GM12878 (cell line): ENCODE results near the gene ELP2. TPM values are rescaled to one million over a fixed set of nuclear protein-coding genes. Genes with fewer than 3 reads are reported as not detected.

Experiments used
- ATAC-seq: fragments of 200-7000 bp; cut with Tn5 transposase; 3 replicates; pipeline ENCODE4 v1.9.1; 2020; ENCODE audit warnings: mild to moderate bottlenecking, moderate library complexity
- BruUV-seq: library from RNA; stranded (reverse); fragments of 400-500 nt; replicated peaks from 2 replicates; lab custom pipeline; 2021; lab: Mats Ljungman, UMichigan
- CTCF ChIA-PET: fragments of 300-600 bp; sonication (Branson Sonifier 250); formaldehyde crosslinking; extraction: SDS; loops from one replicate; lab custom pipeline; 2021; ENCODE audit warnings: inconsistent platforms; lab: Yijun Ruan, JAX
- POLR2A ChIA-PET: fragments of 350-600 bp; formaldehyde crosslinking; extraction: SDS; loops from one replicate; lab custom pipeline; 2021; ENCODE audit warnings: inconsistent platforms; lab: Charles Lee
- RAD21 ChIA-PET: fragments of 300-600 bp; sonication (Branson Sonifier 250); formaldehyde crosslinking; loops from one replicate; lab custom pipeline; 2023; ENCODE audit warnings: antibody characterized with exemption; ENCODE audit not compliant: unreplicated experiment; lab: Charles Lee
- SMC1A ChIA-PET: fragments of 300-600 bp; sonication (Branson Sonifier 250); formaldehyde crosslinking; loops from one replicate; lab custom pipeline; 2023; ENCODE audit not compliant: unreplicated experiment, uncharacterized antibody; lab: Charles Lee
- DNase-seq: peaks from one replicate; pipeline ENCODE4 v3.0.0-alpha.2; 2011; ENCODE audit warnings: low read depth, low spot score
- FAIRE-seq: peaks from 3 replicates; lab custom pipeline; 2011; peaks lifted over from hg19 to GRCh38; lab: Jason Lieb, UNC
- H2AFZ ChIP-seq: 2 replicates; pipeline ENCODE4 v1.6.0; 2011; ENCODE audit warnings: low read depth, low read length, control low read depth; ENCODE audit not compliant: control insufficient read depth
- H3K27ac ChIP-seq: 2 replicates; pipeline ENCODE4 v1.5.1; 2011; ENCODE audit warnings: control low read depth; ENCODE audit not compliant: control insufficient read depth, insufficient read depth
- H3K27me3 ChIP-seq, 2 experiments: replicated peaks in 1 of 2; 2 replicates each; pipeline versions ENCODE4 v1.6.0 to v1.6.1; 2011; ENCODE audit warnings: low read length in 1 of 2; ENCODE audit not compliant: control insufficient read depth in 2 of 2, insufficient read depth in 2 of 2
- H3K36me3 ChIP-seq, 2 experiments: 2 replicates each; pipeline ENCODE4 v1.5.1; 2011; ENCODE audit warnings: low read length in 1 of 2; ENCODE audit not compliant: control insufficient read depth in 2 of 2, insufficient read depth in 2 of 2
- H3K4me1 ChIP-seq: 2 replicates; pipeline ENCODE4 v1.6.1; 2011; ENCODE audit warnings: mild to moderate bottlenecking, low read length, moderate library complexity, mixed read lengths; ENCODE audit not compliant: control insufficient read depth, insufficient read depth
- H3K4me2 ChIP-seq: 2 replicates; pipeline ENCODE4 v1.6.0; 2011; ENCODE audit warnings: control low read depth; ENCODE audit not compliant: control insufficient read depth, insufficient read depth
- H3K4me3 ChIP-seq: fragments of 200-600 bp; sonication (generic); 2 replicates; pipeline ENCODE4 v1.5.1; 2016
- H3K79me2 ChIP-seq: 2 replicates; pipeline ENCODE4 v1.6.0; 2011; ENCODE audit warnings: low read length; ENCODE audit not compliant: control insufficient read depth, insufficient read depth
- H3K9ac ChIP-seq: 2 replicates; pipeline ENCODE4 v1.8.0; 2011; ENCODE audit warnings: low read length, control low read depth, mixed read lengths; ENCODE audit not compliant: control insufficient read depth, insufficient read depth
- H3K9me3 ChIP-seq: replicated peaks from 3 replicates; pipeline ENCODE4 v1.5.1; 2011; ENCODE audit warnings: mild to moderate bottlenecking, low read length; ENCODE audit not compliant: control insufficient read depth, insufficient read depth
- H4K20me1 ChIP-seq: 2 replicates; pipeline ENCODE4 v1.6.0; 2011; ENCODE audit not compliant: control insufficient read depth, insufficient read depth
- ATF2 ChIP-seq: IDR thresholded peaks from 2 replicates; pipeline ENCODE4 v1.6.1; 2012; ENCODE audit warnings: low read length, inconsistent platforms
- BHLHE40 ChIP-seq, 2 experiments: fragments of 450-650 bp in 1 of 2; IDR thresholded peaks; 2 replicates each; pipeline ENCODE4 v1.6.1; 2011 to 2017; ENCODE audit warnings: low read depth in 2 of 2, borderline replicate concordance in 1 of 2, improper control_type of control experiment in 1 of 2, low read length in 1 of 2, mild to moderate bottlenecking in 1 of 2
- CBX3 ChIP-seq: fragments of 200-600 bp; sonication (generic); IDR thresholded peaks from 2 replicates; pipeline ENCODE4 v1.6.1; 2016; ENCODE audit warnings: low read depth, borderline replicate concordance
- CBX5 ChIP-seq: sonication (generic); IDR thresholded peaks from 2 replicates; pipeline ENCODE4 v1.6.1; 2016; ENCODE audit warnings: low read depth, moderate library complexity, mild to moderate bottlenecking, inconsistent platforms
- CEBPB ChIP-seq, 2 experiments: fragments of 150-350 bp in 1 of 2; IDR thresholded peaks; 2 replicates each; pipeline ENCODE4 v1.6.1; 2012 to 2014; ENCODE audit warnings: low read depth in 2 of 2, low read length in 2 of 2, borderline replicate concordance in 1 of 2, inconsistent platforms in 1 of 2
- CREM ChIP-seq: IDR thresholded peaks from 2 replicates; pipeline ENCODE4 v1.6.1; 2014; ENCODE audit warnings: antibody characterized with exemption, low read depth
- GABPA ChIP-seq: IDR thresholded peaks from 2 replicates; pipeline ENCODE4 v1.6.1; 2014; ENCODE audit warnings: antibody characterized with exemption, low read depth, mild to moderate bottlenecking, inconsistent platforms
- GATAD2B ChIP-seq: fragments of 450-650 bp; conservative IDR thresholded peaks from 2 replicates; pipeline ENCODE4 v1.6.1; 2017; ENCODE audit warnings: low read depth, mild to moderate bottlenecking, moderate library complexity
- KAT2A ChIP-seq: conservative IDR thresholded peaks from 2 replicates; pipeline ENCODE4 v1.6.1; 2011; ENCODE audit warnings: low read depth, low read length; ENCODE audit not compliant: control insufficient read depth
- POU2F2 ChIP-seq: IDR thresholded peaks from 3 replicates; pipeline ENCODE4 v1.6.1; 2011; ENCODE audit warnings: low read depth, mild to moderate bottlenecking, low read length, borderline replicate concordance
- RCOR1 ChIP-seq: conservative IDR thresholded peaks from 2 replicates; pipeline ENCODE4 v1.6.1; 2012; ENCODE audit warnings: low read depth, low read length, improper control_type of control experiment
- RELA ChIP-seq: fragments of 450-650 bp; IDR thresholded peaks from 2 replicates; pipeline ENCODE4 v1.8.0; 2014; ENCODE audit warnings: borderline replicate concordance; ENCODE audit not compliant: partially characterized antibody
- SIX5 ChIP-seq: IDR thresholded peaks from 2 replicates; pipeline ENCODE4 v1.6.1; 2011; ENCODE audit warnings: mild to moderate bottlenecking, low read depth, low read length, moderate library complexity; ENCODE audit not compliant: severe bottlenecking
- SREBF2 ChIP-seq: IDR thresholded peaks from 2 replicates; pipeline ENCODE4 v1.6.1; 2012; ENCODE audit warnings: mild to moderate bottlenecking, low read length
- SUZ12 ChIP-seq: fragments of 200-600 bp; sonication (generic); IDR thresholded peaks from one replicate; pipeline ENCODE4 v1.6.1; 2018; ENCODE audit warnings: antibody characterized with exemption, mild to moderate bottlenecking; ENCODE audit not compliant: unreplicated experiment
- YBX1 ChIP-seq: fragments of 450-650 bp; IDR thresholded peaks from 2 replicates; pipeline ENCODE4 v1.6.1; 2016; ENCODE audit warnings: antibody characterized with exemption
- ZSCAN29 ChIP-seq: fragments of 450-650 bp; IDR thresholded peaks from 2 replicates; pipeline ENCODE4 v1.6.1; 2017; ENCODE audit warnings: mild to moderate bottlenecking, moderate library complexity
- WGBS: methylation state at CpG from one replicate; pipeline ENCODE4 v1.1.6; 2016; ENCODE audit warnings: low lambda C conversion rate; ENCODE audit not compliant: insufficient replicate concordance, insufficient coverage; ENCODE audit errors: missing lambda C conversion rate; 5-methylcytosine and 5-hydroxymethylcytosine counted together
- in situ Hi-C: fragments of 300-500 bp; cut with MboI; formaldehyde crosslinking; loops from 9 replicates; pipeline ENCODE4 v1.14.3; 2018; ENCODE audit warnings: mixed read lengths
- intact Hi-C: fragments of 100-400 bp; cut with micrococcal nuclease; formaldehyde crosslinking; loops from one replicate; pipeline ENCODE4 v1.14.2; 2022; ENCODE audit not compliant: unreplicated experiment
- polyA plus RNA-seq, 11 experiments: library from polyadenylated mRNA; depleted of rRNA in 4 of 11; unstranded in 6 of 11; stranded (reverse) in 5 of 11; fragments of >200 nt; fragmentation: Nextera tagmentation in 4 of 11; fragmentation: Illumina TruSeq in 1 of 11; extraction: Ambion mirVana in 4 of 11; extraction: Trizol in 1 of 11; gene quantifications; 1 replicate in 1 of 11; 2 replicates in 10 of 11; pipeline versions ENCODE4 v1.2.1 to v1.2.3, GENCODE V29; 2011 to 2016; ENCODE audit warnings: inconsistent platforms in 2 of 11, missing spikeins in 2 of 11, low read depth in 1 of 11
- total RNA-seq, 4 experiments: library from RNA; depleted of rRNA in 3 of 4; stranded (reverse); fragments of >200 nt in 3 of 4; fragmentation: Illumina TruSeq in 1 of 4; extraction: Trizol in 1 of 4; gene quantifications; 2 replicates each; pipeline versions ENCODE4 v1.2.1 to v1.2.3, GENCODE V29; 2013 to 2021
- TF ChIP-seq, protein P1 (sequence below): fragments of 450-650 bp; IDR thresholded peaks from 2 replicates; pipeline ENCODE4 v1.6.1; 2017; ENCODE audit warnings: mild to moderate bottlenecking, low read depth, inconsistent platforms; ENCODE audit not compliant: poor library complexity, severe bottlenecking
- TF ChIP-seq, protein P2 (sequence below): fragments of 150-350 bp; IDR thresholded peaks from 2 replicates; pipeline ENCODE4 v1.6.1; 2014; ENCODE audit warnings: mild to moderate bottlenecking, low read depth, low read length

Gene ELP2
- total and polyA plus RNA-seq, 10 of the 15 experiments (the other 5 are each of a cell fraction or from before 2014, with no cell fraction given), result 56.9 to 134 (median 88.5) TPM

DNA sequence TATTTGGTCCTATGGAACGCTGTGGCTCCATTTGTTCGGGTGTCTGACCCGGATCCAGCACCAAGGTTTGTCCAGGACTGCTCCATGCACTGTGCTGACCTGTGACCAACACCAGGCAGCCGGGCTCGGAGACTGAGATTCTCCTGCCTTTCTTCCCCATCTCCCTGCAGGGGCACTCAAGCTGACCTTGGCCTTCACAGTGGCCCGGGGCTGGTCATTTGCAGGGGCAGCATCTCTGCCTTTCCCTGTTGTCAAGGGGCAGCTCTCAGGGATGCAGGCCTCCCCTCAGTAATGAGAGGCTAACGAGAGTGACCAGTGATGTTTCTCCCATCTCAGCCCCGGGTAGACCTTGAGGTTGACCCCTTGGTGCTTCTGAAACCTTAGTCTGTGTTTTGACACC, 85.1 kb downstream of the ELP2 start (continued):
- TF ChIP-seq BHLHE40 (IDR thresholded peaks at IDR 0.05; ENCODE audit: borderline replicate concordance in 1 of 2, low read depth in 2 of 2, low read length in 1 of 2) (no peak), GATAD2B (no peak), CREM (no peak), YBX1 (no peak), SIX5 (no peak)
- TF ChIP-seq, protein P1, sequence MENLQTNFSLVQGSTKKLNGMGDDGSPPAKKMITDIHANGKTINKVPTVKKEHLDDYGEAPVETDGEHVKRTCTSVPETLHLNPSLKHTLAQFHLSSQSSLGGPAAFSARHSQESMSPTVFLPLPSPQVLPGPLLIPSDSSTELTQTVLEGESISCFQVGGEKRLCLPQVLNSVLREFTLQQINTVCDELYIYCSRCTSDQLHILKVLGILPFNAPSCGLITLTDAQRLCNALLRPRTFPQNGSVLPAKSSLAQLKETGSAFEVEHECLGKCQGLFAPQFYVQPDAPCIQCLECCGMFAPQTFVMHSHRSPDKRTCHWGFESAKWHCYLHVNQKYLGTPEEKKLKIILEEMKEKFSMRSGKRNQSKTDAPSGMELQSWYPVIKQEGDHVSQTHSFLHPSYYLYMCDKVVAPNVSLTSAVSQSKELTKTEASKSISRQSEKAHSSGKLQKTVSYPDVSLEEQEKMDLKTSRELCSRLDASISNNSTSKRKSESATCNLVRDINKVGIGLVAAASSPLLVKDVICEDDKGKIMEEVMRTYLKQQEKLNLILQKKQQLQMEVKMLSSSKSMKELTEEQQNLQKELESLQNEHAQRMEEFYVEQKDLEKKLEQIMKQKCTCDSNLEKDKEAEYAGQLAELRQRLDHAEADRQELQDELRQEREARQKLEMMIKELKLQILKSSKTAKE, result no peak

GRCh38 chr18:36215577-36215976, 85.9 kb downstream of the ELP2 start:
- H2AFZ ChIP-seq, result no peak overlapping the region
- SMC1A ChIA-PET, result no interaction called here
- intact Hi-C loops, result no loop called here
- in situ Hi-C loops, result no loop called here
- BruUV-seq, result no TSS peak
- H4K20me1 ChIP-seq, result no peaks in the 10 kb centered on the region
- no peaks in the 10 kb centered on the region for H3K79me2 ChIP-seq
- CTCF ChIA-PET, result no interaction called here
- DNase-seq (no peak), ATAC-seq (no peak)
- H3K27me3 ChIP-seq, result no peaks in the 10 kb centered on the region
- H3K4me1 ChIP-seq, result no peaks in the 10 kb centered on the region; the same call in none of the 2 replicates
- no peak overlapping the region for H3K4me3 ChIP-seq
- RAD21 ChIA-PET, result no interaction called here
- H3K27ac ChIP-seq, result no peak overlapping the region
- no peaks in the 10 kb centered on the region for H3K36me3 ChIP-seq
- H3K4me2 ChIP-seq, result no peak overlapping the region
- POLR2A ChIA-PET, result interaction anchor here (0.6 kb wide), 1 partner anchor 296 kb away, joined by 6 read pairs; no protein-coding TSS in a partner anchor
- no peak for TF ChIP-seq GABPA
- TF ChIP-seq RELA, result no peak
- TF ChIP-seq SUZ12, result no peak
- TF ChIP-seq SIX5, result no peak
- TF ChIP-seq, protein P2, sequence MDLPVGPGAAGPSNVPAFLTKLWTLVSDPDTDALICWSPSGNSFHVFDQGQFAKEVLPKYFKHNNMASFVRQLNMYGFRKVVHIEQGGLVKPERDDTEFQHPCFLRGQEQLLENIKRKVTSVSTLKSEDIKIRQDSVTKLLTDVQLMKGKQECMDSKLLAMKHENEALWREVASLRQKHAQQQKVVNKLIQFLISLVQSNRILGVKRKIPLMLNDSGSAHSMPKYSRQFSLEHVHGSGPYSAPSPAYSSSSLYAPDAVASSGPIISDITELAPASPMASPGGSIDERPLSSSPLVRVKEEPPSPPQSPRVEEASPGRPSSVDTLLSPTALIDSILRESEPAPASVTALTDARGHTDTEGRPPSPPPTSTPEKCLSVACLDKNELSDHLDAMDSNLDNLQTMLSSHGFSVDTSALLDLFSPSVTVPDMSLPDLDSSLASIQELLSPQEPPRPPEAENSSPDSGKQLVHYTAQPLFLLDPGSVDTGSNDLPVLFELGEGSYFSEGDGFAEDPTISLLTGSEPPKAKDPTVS, result no peak
- TF ChIP-seq RCOR1, result no peak
- no peak for TF ChIP-seq KAT2A
- no peak for TF ChIP-seq CEBPB (IDR thresholded peaks at IDR 0.05; ENCODE audit: borderline replicate concordance in 1 of 2, low read depth in 2 of 2, low read length in 2 of 2)
- no peak for TF ChIP-seq POU2F2
- TF ChIP-seq SREBF2, result no peak
- TF ChIP-seq CBX5, result no peak
- no peak for TF ChIP-seq ZSCAN29
- TF ChIP-seq CBX3, result no peak
- TF ChIP-seq ATF2, result no peak
- TF ChIP-seq, all 136 proteins: peak for 0
- no peak for FAIRE-seq
- Histone ChIP-seq H3K9me3 (no peaks in the 10 kb centered on the region), H3K9ac (no peak overlapping the region)
- WGBS, result 56% methylated on average over 9 of the region's 9 CpGs
